Activated CD8-positive, alpha-beta memory T cell treated with anti-CD3 and anti-CD28 coated beads for 48 hours (primary cell): Measurements from ENCODE around the gene SVIL.
A peak's percentile ranks its signal among the peaks of the same experiment; 100 is the strongest.

Experiments
- DNase-seq, 3 experiments: peaks; one replicate each; pipeline ENCODE4 v3.0.0-alpha.2; 2020; ENCODE audit warnings: low read depth in 2 of 3, low spot score in 2 of 3

Gene SVIL, protein sequence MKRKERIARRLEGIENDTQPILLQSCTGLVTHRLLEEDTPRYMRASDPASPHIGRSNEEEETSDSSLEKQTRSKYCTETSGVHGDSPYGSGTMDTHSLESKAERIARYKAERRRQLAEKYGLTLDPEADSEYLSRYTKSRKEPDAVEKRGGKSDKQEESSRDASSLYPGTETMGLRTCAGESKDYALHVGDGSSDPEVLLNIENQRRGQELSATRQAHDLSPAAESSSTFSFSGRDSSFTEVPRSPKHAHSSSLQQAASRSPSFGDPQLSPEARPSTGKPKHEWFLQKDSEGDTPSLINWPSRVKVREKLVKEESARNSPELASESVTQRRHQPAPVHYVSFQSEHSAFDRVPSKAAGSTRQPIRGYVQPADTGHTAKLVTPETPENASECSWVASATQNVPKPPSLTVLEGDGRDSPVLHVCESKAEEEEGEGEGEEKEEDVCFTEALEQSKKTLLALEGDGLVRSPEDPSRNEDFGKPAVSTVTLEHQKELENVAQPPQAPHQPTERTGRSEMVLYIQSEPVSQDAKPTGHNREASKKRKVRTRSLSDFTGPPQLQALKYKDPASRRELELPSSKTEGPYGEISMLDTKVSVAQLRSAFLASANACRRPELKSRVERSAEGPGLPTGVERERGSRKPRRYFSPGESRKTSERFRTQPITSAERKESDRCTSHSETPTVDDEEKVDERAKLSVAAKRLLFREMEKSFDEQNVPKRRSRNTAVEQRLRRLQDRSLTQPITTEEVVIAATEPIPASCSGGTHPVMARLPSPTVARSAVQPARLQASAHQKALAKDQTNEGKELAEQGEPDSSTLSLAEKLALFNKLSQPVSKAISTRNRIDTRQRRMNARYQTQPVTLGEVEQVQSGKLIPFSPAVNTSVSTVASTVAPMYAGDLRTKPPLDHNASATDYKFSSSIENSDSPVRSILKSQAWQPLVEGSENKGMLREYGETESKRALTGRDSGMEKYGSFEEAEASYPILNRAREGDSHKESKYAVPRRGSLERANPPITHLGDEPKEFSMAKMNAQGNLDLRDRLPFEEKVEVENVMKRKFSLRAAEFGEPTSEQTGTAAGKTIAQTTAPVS (N-terminal part only)

GRCh38 chr10:29634764-29635625 is at the start of gene SVIL:
Gene SVIL (minus strand): TSS chr10:29634971. CDS start chr10:29555058, 79,913 bp downstream.
- no peak for DNase-seq

DNA sequence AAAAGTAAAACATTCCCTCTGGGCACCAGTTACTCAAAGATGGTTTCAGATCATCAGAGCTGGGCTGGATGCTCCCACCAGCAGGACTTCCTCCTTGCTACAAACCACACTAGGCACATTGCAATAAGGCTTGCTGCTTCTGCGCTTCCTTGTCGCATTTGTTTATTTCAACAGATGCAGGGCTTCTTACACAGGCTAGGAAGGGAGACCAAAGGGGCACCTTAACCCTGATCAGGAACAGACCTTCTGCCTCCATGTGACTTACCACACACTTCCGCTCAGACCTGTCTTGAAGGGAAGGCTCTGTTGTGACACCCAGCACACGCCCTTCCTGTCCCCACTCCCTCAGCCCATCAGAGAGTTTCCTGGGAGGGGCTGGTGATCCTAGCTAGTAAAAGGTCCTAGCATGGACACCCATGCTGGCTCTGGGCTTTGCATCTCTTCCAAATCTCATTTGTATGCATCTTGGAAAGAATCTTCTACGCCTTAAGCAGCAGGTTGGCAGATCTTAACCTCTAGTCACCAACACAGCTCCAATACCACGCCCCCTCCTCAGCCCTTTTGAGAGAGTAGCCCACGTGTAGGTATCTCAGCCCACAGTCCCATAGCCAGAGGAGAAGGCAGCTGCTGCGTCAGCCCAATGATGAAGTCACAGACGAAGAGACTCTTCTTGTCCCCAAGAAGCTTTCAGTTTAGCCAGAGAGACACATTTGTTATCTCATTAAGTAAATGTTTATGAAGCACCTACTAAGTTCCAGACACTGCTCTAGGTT is 47.1 kb upstream of the SVIL start:
- peak in 1 of 3 experiments; percentile 6 for DNase-seq

DNA sequence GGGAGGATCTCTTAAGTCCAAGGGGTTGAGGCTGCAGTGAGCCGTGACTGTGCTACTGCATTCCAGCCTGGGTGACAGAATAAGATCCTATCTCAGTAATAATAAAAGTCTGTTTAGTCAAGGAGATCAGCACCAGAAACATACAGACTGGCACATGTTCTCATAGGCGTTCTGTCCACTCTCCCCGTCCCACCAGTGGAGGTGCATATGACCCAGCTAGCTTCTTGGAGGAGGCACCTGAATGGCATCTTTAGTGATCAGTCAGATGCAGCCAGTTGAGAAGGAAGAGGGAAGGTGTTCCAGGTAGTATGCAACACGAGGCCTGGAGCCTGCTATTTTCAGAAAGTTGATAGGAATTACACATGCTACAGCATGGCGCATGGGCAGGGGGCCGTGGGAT is 45.3 kb upstream of the SVIL start:
- DNase-seq, result no peak

DNA sequence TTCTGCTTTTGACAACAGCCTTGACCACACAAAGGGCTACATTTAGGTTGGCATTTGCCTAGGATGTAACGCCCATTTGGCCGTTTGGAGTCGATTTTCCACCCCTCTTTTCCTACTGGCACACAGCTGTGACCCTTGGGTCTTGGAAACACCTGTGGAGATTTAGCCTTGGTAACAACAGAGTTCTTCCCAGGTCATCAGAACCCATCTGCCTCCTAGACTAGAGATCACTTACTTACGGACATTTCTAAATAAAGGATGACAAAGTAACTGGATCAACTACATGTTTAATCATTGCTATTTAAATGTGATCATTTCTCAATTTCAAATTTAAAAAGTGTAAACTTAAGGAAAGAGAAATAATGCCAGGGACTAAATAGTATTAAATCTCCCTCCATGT is 42.0 kb upstream of the SVIL start:
- DNase-seq, result no peak

GRCh38 chr10:29675984-29676383 is 41.2 kb upstream of the SVIL start:
- no peak for DNase-seq

DNA sequence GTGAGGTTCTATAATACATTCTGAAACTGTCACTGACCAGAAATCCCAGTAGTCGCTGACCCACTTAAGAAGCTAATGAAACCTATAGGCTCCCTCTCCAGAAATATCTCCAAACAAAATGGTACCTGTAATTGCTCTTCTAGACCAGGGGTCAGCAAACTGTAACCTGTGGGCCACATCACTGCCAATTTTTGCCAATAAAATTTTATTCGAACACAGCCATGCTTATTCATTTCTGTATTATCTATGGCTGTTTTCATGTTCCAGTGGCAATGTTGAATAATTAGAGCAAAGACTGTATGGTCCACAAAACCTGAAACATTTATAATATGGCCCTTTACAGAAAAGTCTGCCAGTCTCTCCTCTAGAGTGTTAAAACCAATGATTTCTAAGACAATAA is 37.2 kb upstream of the SVIL start:
- no peak for DNase-seq

DNA sequence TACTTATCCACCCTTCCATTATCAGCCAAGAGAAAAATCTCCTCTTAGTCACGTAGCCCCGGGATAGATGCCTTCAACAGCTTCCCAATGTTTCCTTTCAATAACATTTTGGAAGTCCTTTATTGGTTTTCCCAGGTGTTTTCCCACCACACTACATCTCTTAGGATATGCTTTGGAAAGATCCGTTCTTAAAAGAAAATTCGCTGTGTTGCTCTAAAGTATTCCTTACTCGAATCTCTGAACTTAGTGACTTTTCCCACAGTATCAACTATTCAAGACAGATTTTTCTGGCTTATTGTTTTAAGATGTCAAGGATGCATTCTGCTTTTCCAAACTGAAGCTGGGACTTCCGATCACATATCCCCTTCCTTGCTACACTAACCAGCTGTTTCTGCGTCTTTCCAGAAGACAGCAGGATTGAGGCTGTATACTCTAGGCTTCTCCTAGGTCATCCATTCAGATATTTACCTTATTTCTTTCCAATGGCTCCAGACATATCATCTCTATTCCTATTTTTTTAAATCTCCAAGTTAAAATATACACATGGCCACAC is 36.5 kb upstream of the SVIL start:
- no peak for DNase-seq

GRCh38 chr10:29670761-29671160 is 36.0 kb upstream of the SVIL start:
- DNase-seq, result no peak

GRCh38 chr10:29669149-29669548 is 34.4 kb upstream of the SVIL start:
- DNase-seq, result no peak

DNA sequence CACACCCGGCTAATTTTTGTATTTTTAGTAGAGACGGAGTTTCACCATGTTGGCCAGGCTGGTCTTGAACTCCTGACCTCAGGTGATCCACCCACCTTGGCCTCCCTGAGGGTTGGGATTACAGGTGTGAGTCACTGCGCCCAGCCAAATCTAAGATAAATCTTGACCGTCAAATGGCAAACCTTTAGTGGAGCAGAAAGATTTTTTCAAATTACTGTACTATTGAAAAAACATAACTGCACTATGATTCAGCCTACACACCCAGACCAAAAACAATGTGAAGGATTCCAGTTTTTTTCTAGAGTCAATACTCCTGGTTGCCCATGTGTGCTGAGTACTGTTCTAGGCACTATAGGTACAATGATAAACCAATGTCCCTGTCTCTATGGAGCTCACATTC is 33.9 kb upstream of the SVIL start:
- no peak for DNase-seq

DNA sequence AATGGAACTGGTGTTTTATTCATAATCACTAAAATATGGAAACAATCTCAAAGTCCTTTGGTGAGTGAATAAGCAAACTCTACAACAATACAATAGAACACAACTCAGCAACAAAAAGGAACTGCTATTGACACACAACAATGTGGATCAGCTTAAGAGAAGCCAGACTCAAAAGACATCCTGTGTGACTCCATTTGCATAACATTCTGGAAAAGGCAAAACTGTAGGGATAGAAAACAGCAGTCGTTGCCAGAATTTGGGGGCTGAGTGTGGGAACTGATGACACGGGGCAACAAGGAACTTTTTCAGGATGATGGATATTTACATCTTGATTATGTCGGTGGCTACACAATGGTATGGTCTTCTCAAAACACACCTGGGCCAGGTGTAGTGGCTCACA is 32.4 kb upstream of the SVIL start:
- DNase-seq, result no peak

GRCh38 chr10:29666201-29666600 is 31.4 kb upstream of the SVIL start:
- no peak for DNase-seq

DNA sequence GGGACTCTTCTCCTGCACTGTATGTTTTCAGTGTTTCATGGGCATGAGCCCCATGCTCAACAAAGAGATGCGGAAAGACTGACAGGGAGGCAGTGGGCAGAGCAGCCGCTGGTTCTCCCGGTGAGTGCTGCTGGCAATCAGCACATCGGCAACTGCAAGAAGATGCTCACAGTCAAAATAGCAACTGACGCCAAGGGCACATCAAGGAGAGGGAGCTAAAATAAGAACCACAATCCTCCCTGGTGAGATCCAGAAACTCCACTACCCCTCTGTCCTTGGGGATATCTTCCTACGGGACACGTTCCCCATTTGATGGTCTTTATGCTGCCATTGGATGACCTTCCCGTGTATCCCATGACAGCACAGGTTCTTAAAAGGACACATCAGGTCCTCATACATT is 28.9 kb upstream of the SVIL start:
- no peak for DNase-seq

DNA sequence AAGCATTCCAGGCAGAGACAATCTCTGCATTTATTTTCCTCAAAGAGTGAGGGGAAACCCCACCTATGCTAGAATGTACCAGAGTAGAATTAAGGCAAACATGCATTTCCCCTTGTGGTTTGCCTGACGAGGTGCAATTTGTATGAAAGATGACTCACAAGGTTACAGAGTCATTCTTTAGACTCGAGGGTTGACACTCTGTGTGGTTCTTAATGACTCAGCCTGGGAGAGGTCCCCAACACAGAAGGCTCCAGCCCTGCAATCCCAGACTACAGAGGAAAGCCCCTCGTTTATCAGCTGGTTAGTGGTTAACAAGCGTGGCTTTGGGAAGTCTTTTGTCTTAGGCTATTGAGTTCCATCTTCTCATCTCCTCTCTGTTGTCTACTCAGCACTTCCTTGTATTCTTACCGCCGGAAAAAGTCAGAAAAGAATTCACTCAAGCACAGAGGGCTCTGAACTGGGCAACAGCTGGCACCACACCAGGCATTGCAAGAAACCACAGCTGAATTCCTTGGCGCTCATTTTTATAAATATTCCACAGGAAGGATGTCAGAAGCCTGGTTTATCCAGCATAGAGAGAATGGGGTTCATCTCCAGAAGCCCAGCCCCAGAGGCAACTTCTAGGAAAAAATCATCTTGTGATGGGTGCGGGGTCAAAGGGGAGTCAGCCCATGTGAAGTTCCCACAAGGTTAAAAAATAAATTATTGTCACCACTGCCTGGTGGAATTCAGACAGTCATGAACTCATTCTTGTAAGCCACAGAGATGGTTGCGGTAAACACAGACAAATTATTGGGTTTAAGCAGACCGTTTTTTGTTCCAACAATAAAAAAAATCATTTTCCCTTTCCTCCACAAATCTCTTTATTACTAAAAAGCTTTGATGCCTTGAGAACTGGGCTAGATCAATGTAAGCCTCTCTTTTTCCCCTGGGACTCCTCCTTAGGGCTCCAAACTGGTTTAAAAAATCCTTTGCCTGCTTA is 24.5 kb upstream of the SVIL start:
- peak in 1 of 3 experiments; percentile 35 for DNase-seq

DNA sequence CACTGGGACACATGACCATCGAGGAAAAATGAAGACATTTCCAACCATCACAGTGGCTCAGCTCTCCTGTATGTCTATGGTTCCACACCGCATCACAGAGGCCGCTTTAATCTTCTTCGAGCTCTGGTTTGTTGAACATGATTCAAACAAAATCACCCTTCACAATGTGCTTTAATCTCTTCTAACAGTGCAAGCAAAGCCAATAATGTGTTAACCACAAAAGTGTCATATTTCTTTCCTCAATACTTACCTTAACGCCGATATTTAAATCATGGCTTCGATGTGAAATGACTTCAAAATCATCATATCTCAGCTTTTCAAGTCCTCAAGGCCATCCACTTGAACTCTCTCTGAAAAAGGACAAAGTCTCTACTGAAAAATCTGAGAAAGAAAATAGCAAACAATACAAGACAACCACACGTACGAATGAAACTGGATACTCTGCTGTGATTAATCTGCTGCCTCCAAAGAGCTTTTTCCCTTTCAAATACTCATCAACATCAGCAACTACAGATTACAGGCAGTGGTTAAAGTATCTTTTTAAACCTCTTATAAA is 23.0 kb upstream of the SVIL start:
- DNase-seq, result no peak

- no peak for DNase-seq
Observed at GRCh38 chr10:29656451-29656992, 21.8 kb upstream of the SVIL start.

GRCh38 chr10:29652192-29652591 is 17.4 kb upstream of the SVIL start:
- DNase-seq, result no peak

- DNase-seq, result no peak
Observed at GRCh38 chr10:29651767-29652166, 17.0 kb upstream of the SVIL start.
